ENCODE measurements around the gene LENG1. TPM values are rescaled to one million over a fixed set of nuclear protein-coding genes. Genes with fewer than 3 reads are reported as not detected.

Gene LENG1
- total RNA-seq, 4 donors from 2014 or later: 3.7 to 52.8 (median 23.8) TPM

- DNase-seq: no peak
- Histone ChIP-seq H3K4me3 (peak overlapping the region; percentile 49 to 56), H3K4me1 (peaks cover 0 to 4% of the 10 kb centered on the region in 2 donors), H3K9me3 (no peaks in the 10 kb centered on the region), H3K36me3 (no peaks in the 10 kb centered on the region), H3K27ac (peak overlapping the region; percentile 77 to 85), H3K27me3 (no peaks in the 10 kb centered on the region)
- intact Hi-C loops (cut with DNase I; ENCODE audit: low total_unique reads): no loop called here
- TF ChIP-seq POLR2A (IDR thresholded peaks at IDR 0.05) (no peak), CTCF (IDR thresholded peaks at IDR 0.05) (no peak)
Measured at GRCh38 chr19:54160854-54161253, 1.3 kb upstream of the LENG1 start.

- DNase-seq: no peak
- H3K4me1 ChIP-seq: peaks cover 0 to 4% of the 10 kb centered on the region in 2 donors
- H3K27ac ChIP-seq: peak overlapping the region; percentile 77 to 85
- intact Hi-C loops (cut with DNase I; ENCODE audit: low total_unique reads): no loop called here
- H3K36me3 ChIP-seq: no peaks in the 10 kb centered on the region
- H3K9me3 ChIP-seq: no peaks in the 10 kb centered on the region
- TF ChIP-seq CTCF (IDR thresholded peaks at IDR 0.05) (peak in 1 of 4 experiments; percentile 16), POLR2A (IDR thresholded peaks at IDR 0.05) (no peak)
- H3K4me3 ChIP-seq: peak overlapping the region; percentile 49 to 56
- no peaks in the 10 kb centered on the region for H3K27me3 ChIP-seq
Measured at GRCh38 chr19:54160182-54160811, 776 bp upstream of the LENG1 start.

DNA sequence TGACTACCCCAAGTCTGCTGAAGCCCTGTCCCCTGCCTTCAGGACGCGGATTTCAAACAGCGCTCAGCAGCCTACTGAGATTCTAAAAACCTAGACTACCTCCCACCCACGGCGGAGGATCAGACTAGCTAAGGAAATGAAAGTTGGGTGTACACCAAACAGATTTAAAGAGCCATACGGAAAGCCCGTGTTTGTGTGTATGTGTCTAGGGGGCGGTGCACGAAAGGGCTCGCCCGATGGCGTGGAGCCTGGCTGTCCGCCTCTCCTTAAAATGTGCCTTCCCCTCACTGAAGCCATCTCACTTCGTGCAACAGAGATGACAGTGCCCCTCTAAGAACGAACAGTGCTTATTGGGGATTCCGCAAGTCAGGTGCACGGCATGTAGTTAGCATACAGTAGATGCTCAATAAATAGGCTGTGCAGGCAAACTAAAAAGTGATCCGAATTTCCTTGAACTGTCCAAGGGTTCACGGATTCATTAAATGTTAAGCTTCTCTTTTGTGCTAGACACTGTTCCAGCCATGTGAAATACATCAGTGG lies 639 bp downstream of the LENG1 start:
- Histone ChIP-seq H3K36me3 (no peaks in the 10 kb centered on the region), H3K27ac (peak overlapping the region; percentile 93), H3K4me3 (peak overlapping the region; percentile 63 to 79), H3K27me3 (no peaks in the 10 kb centered on the region), H3K4me1 (peaks cover 0 to 4% of the 10 kb centered on the region in 2 donors), H3K9me3 (no peaks in the 10 kb centered on the region)
- DNase-seq: no peak
- TF ChIP-seq CTCF (IDR thresholded peaks at IDR 0.05): no peak
- no peak for TF ChIP-seq POLR2A (IDR thresholded peaks at IDR 0.05)
- intact Hi-C loops (cut with DNase I; ENCODE audit: low total_unique reads): no loop called here

DNA sequence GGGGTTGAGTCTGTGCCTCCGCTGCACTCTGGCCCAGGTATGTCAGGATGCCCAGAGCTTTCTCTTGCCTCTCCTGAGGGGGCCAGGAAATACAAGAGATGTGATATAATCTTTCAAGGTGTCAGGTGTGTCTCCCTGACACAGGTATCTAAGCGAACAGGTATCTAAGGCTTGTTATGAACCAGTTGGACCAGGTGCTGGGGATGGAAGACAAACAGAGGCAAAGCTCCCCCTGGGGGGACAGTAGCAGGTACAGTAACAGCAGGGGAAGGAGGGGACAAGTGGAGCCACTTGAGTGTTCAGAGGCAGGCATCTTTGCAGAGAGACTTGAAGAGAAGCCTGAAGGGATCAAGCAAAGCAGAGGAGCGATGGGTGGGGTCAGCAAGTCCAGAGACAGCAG lies 2.6 kb downstream of the LENG1 start:
- Histone ChIP-seq H3K4me1 (peaks cover 0 to 4% of the 10 kb centered on the region in 2 donors), H3K27ac (no peak overlapping the region), H3K36me3 (no peaks in the 10 kb centered on the region), H3K4me3 (no peak overlapping the region), H3K27me3 (no peaks in the 10 kb centered on the region), H3K9me3 (no peaks in the 10 kb centered on the region)
- DNase-seq: no peak
- no peak for TF ChIP-seq CTCF (IDR thresholded peaks at IDR 0.05)
- intact Hi-C loops (cut with DNase I; ENCODE audit: low total_unique reads): no loop called here

- TF ChIP-seq POLR2A (IDR thresholded peaks at IDR 0.05) (no peak), CTCF (IDR thresholded peaks at IDR 0.05) (no peak)
- H3K9me3 ChIP-seq: no peaks in the 10 kb centered on the region
- intact Hi-C loops (cut with DNase I; ENCODE audit: low total_unique reads): no loop called here
- H3K4me1 ChIP-seq: peaks cover 0 to 4% of the 10 kb centered on the region in 2 donors
- no peak overlapping the region for H3K4me3 ChIP-seq
- no peaks in the 10 kb centered on the region for H3K27me3 ChIP-seq
- no peaks in the 10 kb centered on the region for H3K36me3 ChIP-seq
- DNase-seq: no peak
- H3K27ac ChIP-seq: no peak overlapping the region
Measured at GRCh38 chr19:54156490-54156889, 3.0 kb downstream of the LENG1 start.

Measured in uterus (tissue), 4 donors.